Activated naive CD4-positive, alpha-beta T cell treated with anti-CD3 and anti-CD28 coated beads, Interleukin-2, amount 50 U/mL, for 72 hours (primary cell): ENCODE measurements around the gene TP53TG5. TPM values are rescaled to one million over a fixed set of nuclear protein-coding genes. Genes with fewer than 3 reads are reported as not detected.

ENCODE experiments used
- ATAC-seq, 2 donors: fragments of 150-1000 bp; cut with Tn5 transposase; 2 replicates each; pipeline ENCODE4 v1.10.0; 2021; ENCODE audit warnings: mild to moderate bottlenecking in 2 of 2, moderate library complexity in 2 of 2
- DNase-seq, 2 donors: peaks; one replicate each; pipeline ENCODE4 v3.0.0; 2021 to 2022; ENCODE audit warnings: low spot score in 2 of 2
- H3K27ac Mint-ChIP-seq, 2 donors: one replicate each; pipeline ENCODE4 v1.8.0; 2022; ENCODE audit warnings: mild to moderate bottlenecking in 2 of 2, mixed read lengths in 2 of 2
- H3K36me3 Mint-ChIP-seq, 2 donors: one replicate each; pipeline ENCODE4 v1.8.0; 2022; ENCODE audit warnings: mixed read lengths in 2 of 2
- H3K9me3 Mint-ChIP-seq, 2 donors: one replicate each; pipeline ENCODE4 v1.8.0; 2022; ENCODE audit warnings: mixed read lengths in 2 of 2
- total RNA-seq, 2 donors: library from RNA; stranded (reverse); gene quantifications; one replicate each; pipeline ENCODE4 v1.2.3, GENCODE V29; 2022

Gene TP53TG5
- total RNA-seq, 2 donors from 2014 or later = 0.16 to 0.45 TPM

DNA sequence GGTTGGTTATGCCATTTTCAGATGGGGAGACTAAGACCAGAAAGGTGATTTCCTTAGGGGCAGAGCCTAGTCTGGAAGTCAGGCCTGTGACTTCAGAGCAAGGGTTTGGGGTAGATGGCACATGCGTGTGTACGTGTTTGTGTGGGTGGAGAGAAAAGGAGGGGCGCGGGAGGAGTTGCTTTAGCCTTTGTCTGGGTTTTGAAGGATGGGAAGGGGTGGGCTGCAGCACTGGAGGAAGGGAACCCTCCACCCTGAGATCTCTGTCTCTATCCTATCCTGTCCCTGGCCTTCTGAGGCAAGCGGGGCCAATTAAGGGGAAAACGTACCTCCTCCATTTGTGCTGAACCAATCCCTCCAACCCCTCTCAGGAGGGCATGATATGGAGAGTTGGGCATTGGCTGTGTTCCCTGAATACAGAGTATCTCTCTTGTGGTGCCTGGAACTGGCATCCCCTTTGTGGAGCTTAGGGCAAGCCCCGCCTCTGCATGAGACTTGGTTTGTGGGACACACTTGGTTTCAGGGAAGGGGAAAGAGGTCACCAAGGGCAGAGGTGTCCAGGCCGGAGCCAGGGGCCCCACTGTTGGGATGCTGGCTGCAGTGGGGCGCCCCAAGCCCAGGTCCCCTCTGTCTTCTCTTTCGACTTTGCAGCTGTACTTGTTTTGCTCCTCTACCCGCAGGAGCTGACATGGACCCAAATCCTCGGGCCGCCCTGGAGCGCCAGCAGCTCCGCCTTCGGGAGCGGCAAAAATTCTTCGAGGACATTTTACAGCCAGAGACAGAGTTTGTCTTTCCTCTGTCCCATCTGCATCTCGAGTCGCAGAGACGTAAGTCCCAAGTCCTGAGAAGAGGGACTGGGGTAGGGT, 29.9 kb upstream of the TP53TG5 start, which contains the start of gene DBNDD2:
TSS of gene DBNDD2 (plus strand) at position 507 of the 863 bp plus-strand sequence. CDS start at position 686, 179 bp downstream.
- H3K36me3 Mint-ChIP-seq = peaks cover 5 to 6% of the 10 kb centered on the region in 2 donors
- peak within 1 kb of the TSS in 1 of 2 donors; percentile 92 for H3K27ac Mint-ChIP-seq
- ATAC-seq (peak in 1 of 2 donors; percentile 29), DNase-seq (no peak)
- H3K9me3 Mint-ChIP-seq = no peaks in the 10 kb centered on the region

DNA sequence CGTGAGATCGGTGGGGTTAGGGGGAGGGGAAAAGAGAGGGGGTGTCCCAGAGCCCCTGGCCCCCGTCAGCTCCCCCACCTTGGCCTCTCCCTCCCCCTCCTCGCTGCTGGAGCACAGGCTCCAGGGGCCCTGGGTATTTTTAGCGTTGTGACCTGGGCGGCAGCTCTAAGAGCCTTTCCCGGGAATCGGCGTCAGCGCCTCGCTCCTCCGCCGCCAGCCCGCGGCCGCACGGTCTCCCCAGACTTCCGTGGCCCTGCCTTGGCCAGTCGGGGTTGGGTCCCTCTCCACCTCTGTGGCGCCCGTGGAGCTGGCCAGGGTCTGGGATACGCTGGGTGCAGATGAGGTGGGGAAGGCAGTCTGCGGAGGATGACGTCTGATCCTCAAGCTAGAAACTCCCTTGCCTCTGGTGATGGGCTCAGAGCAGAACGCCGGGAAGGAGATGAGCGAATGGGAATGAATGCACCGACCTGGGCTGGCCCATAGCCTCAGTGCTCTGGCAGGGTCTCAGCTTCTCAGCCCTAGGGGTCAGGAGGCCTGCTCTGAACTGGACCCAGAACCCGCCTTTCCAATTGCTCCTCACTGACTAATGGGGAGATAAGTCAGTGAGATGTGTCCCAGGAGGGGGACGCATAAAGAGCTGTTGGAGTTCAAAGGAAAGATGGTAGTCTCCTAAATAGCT, 29.1 kb upstream of the TP53TG5 start:
- ATAC-seq = peak; percentile 28 to 37
- Mint-ChIP-seq H3K36me3 (peaks cover 7 to 13% of the 10 kb centered on the region in 2 donors), H3K27ac (peak overlapping the region in 1 of 2 donors; percentile 92), H3K9me3 (no peaks in the 10 kb centered on the region)
- DNase-seq = no peak

DNA sequence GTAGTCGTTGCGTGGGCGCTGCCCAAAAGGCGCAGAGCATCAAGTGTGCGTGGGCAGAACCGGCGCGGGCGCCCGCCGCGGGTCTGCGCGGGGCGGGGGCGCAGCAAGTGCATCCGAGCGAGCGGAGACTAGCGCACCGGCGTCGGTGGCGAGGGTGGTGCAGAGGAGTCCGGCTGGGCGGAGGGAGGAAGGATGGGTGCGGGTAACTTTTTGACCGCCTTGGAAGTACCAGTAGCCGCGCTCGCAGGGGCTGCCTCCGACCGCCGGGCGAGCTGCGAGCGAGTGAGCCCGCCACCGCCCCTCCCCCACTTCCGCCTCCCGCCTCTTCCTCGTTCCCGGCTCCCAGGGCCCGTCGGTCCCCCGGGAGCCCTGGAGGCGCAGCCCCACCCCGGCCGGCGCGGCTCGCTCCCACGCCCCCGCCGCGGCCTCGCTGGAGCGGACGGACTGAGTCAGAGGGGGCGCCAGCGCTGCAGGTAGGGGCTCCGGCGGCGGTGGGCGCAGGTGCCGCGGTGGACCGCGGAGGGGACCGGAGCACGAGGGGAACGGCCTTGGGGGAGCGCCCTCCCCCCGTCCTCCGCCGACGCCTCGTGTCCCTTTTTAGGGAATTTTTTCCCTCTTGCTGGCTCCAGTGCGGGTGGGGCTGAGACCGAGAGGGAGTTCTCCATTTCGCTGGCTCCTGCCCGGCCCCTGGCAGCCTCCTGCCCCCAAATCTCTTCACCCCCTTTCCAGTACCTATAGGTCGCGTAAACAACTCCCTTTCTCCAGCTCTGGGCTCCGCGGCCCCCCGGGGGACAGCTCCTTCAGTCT, 28.3 kb upstream of the TP53TG5 start:
- peak; percentile 50 to 66 for DNase-seq
- Mint-ChIP-seq H3K36me3 (peaks cover 15 to 21% of the 10 kb centered on the region in 2 donors), H3K9me3 (peaks cover 0 to 7% of the 10 kb centered on the region in 2 donors), H3K27ac (peak overlapping the region in 1 of 2 donors; percentile 92)
- ATAC-seq = peak; percentile 58 to 67

DNA sequence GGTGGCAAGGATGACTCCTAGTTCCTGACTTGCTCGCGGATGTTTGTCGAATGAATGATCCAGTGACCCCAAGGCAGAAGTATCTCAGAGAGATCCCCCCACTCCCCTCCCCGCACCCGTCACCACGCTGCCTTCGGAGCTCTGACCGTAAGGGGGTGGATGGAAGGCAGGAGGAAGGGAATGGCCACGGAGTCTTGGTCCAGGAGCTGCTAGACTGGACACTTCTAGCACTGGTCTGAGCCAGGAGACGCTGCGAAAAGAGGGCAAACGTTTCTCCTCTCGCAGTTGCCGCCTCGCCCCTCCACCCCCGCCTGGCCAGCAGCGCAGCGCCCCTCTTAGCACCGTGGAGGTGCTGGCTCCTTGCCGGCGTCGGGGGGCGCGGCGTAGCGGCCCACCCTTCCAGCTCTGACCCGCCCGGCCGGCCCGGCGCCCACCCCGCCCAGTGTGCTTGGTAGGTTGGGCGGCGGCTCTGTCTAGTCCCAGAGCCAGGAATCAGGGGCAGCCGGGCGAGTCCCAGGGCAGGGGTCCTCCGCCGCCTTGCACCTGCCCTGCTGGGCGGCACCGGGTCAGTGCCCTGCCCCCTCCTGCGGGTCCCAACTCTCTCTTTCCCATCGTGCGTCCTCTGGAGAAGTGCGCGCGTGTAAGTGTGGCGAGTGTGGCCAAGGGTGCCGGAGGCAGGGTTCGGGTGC, 27.6 kb upstream of the TP53TG5 start:
- ATAC-seq = peak; percentile 34 to 60
- no peak for DNase-seq
- H3K9me3 Mint-ChIP-seq = peaks cover under 1 to 11% of the 10 kb centered on the region in 2 donors
- peak overlapping the region in 1 of 2 donors; percentile 44 for H3K27ac Mint-ChIP-seq
- peaks cover 22 to 28% of the 10 kb centered on the region in 2 donors for H3K36me3 Mint-ChIP-seq

DNA sequence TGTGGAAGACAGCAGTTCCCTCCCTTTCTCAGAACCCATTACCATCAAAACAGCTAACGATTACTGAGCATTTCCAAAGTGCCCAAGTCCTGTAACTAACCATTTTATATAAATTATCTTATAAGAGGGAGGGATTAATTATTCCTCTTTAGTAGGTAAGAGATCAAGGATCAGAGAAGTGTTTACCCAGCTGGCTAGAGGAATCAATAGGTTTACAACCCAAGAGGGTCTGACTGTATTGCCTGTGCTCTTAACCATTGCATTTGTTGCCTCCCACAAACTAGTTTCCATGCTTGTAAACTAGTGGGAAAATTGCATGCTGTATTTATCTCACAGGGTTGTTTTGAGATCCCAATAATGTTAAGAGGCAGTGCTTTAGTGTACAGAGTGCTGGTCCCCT, 26.3 kb upstream of the TP53TG5 start:
- ATAC-seq = no peak
- DNase-seq = no peak
- Mint-ChIP-seq H3K27ac (no peak overlapping the region), H3K9me3 (peaks cover 12 to 18% of the 10 kb centered on the region in 2 donors), H3K36me3 (peaks cover 35 to 41% of the 10 kb centered on the region in 2 donors)

DNA sequence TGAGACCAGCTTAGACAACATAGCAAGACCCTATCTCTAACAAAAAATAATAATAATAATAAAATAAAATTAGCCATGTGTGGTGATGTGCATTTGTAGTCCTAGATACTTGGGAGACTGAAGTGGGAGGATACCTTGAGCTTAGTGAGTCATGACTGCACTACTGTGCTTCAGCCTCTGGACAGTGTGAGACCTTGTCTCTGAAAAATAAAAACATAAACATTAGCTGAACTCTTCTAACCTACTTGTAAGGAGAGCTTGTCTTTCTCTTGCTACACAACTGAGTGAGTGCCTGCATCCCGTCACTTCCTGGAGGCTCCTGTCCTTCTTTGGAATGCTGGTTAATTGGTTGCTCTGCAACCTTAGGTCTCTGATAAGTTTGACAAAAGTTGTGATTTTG, 24.8 kb upstream of the TP53TG5 start:
- Mint-ChIP-seq H3K9me3 (peaks cover 15 to 22% of the 10 kb centered on the region in 2 donors), H3K27ac (no peak overlapping the region), H3K36me3 (peaks cover 38 to 46% of the 10 kb centered on the region in 2 donors)
- DNase-seq = no peak
- ATAC-seq = no peak

DNA sequence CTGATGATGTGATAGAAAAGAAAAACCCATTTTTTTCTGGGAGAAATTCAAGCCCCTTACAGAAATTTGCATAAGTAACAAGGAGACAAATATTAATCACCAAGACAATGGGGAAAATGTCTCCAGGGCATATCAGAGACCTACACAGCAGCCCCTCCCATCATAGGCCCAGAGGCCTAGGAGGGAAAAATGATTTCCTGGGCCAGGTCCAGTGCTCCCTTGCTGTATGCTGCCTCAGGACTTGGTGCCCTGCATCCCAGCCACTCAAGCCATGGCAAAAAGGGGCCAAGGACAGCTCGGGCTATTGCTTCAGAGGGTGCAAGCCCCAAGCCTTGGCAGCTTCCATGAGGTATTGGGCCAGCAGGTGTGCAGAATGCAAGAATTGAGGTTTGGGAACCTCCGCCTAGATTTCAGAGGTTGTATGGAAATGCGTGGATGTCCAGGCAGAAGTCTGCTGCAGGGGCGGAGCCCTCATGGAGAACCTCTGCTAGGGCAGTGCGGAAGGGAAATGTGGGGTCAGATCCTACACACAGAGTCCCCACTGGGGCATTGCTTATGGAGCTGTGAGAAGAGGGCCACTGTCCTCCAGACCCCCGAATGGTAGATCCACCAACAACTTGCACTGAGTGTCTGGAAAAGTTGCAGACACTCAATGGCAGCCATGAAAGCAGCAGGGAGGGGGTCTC, 22.4 kb upstream of the TP53TG5 start:
- ATAC-seq (no peak), DNase-seq (no peak)
- H3K27ac Mint-ChIP-seq = no peak overlapping the region
- H3K9me3 Mint-ChIP-seq = peaks cover 15 to 22% of the 10 kb centered on the region in 2 donors
- H3K36me3 Mint-ChIP-seq = peaks cover 43 to 52% of the 10 kb centered on the region in 2 donors

DNA sequence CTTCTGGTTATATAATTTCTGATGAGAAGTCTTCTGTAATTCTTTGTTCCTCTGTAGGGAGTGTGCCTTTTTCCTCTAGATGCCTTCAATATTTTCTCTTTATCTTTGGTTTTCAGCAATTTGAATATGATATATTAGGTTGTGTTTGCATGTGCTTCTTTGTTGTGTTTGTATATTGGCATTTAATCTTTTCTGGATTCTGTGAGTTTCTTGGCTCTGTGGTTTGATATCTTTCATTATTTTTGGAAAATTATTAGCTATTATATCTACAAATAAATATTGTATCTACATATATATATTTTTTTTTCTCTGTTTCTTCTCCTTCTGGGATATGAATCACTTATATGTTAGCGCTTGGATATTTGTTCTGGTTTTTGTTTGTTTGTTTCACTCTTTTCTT, 20.9 kb upstream of the TP53TG5 start:
- ATAC-seq = no peak
- no peak for DNase-seq
- H3K9me3 Mint-ChIP-seq = peaks cover 15 to 22% of the 10 kb centered on the region in 2 donors
- H3K27ac Mint-ChIP-seq = no peak overlapping the region
- H3K36me3 Mint-ChIP-seq = peaks cover 44 to 52% of the 10 kb centered on the region in 2 donors

DNA sequence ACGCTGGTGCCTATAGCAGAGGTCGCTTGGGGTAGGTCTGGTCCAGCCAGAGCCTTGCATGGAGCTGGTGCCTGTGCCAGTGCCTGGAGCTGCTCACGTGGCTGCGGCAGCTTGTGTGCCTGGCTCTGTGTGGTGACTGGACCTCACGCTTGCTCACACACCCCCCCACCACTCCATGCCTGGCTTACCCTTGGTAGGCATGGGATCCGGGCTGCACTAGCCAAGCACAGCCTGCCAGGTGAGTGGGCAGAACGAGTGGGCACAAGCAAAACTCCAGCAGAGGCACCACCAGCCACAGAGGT, 16.9 kb upstream of the TP53TG5 start:
- Mint-ChIP-seq H3K9me3 (peaks cover 9 to 10% of the 10 kb centered on the region in 2 donors), H3K36me3 (peaks cover 15 to 17% of the 10 kb centered on the region in 2 donors), H3K27ac (no peak overlapping the region)
- ATAC-seq (no peak), DNase-seq (no peak)

DNA sequence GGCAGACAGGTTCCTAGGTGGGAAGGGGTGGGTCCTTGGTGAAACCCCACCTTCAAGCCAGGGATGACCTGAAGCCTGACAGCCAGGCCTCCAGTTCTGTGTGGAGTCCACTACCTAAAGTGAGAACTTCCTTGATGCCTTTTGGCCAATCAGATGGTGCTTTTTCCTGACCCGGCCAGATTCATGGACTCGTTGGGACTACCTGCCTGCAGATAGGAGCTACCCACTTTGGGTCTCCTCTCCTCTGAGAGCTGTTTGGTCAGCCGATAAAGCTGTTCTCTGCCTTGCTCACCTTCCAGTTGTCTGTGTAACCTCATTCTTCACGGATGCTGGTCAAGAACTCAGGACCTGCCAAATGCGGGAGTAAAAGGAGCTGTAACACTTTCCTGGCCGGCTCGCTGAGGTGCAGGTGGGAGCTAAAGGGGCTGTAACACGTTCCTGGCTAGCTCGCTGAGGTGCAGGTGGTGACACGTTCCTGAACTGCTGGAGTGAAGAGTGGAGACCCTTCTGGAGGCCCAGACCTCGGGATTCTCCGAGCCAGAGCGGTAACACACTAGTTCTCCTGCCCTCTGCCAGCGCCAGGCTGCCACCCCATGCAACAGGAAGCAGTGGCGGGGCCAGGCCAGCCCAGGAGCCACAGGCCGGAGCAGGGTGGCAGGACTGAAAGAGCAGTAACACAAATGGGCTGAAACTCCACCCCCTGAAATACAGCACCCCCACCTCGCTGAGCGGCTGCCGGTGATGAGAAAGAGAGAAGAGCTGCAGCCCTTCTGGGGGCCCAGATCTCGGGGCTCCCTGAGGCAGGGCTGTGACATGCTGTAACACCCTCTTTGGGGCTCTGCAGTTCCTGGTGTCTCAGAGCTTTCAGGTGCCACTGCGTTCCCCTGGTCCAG, 16.3 kb upstream of the TP53TG5 start:
- DNase-seq (no peak), ATAC-seq (no peak)
- peaks cover 9 to 11% of the 10 kb centered on the region in 2 donors for H3K36me3 Mint-ChIP-seq
- peaks cover 3 to 4% of the 10 kb centered on the region in 2 donors for H3K9me3 Mint-ChIP-seq
- H3K27ac Mint-ChIP-seq = no peak overlapping the region

DNA sequence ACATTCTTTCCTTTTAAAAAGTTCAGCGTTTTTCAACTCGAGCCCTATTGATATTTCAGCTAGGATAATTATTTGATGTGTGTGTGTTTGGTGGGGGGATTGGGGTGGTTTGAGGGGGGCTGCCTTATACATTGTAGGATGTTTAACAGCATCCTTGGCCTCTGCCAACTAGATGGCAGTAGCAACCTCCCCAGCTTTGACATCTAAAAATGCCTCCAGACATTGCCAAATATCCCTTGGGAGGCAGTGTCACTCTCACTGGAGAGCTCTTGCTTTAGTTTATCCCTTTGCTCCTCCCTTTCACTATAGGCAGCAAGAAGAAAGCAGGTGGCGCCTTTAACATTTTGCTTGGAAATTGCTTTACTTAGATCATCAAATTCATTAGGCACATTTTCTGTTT, 14.6 kb upstream of the TP53TG5 start:
- Mint-ChIP-seq H3K27ac (no peak overlapping the region), H3K36me3 (peaks cover 6 to 11% of the 10 kb centered on the region in 2 donors), H3K9me3 (peaks cover 0 to 4% of the 10 kb centered on the region in 2 donors)
- DNase-seq (no peak), ATAC-seq (no peak)

DNA sequence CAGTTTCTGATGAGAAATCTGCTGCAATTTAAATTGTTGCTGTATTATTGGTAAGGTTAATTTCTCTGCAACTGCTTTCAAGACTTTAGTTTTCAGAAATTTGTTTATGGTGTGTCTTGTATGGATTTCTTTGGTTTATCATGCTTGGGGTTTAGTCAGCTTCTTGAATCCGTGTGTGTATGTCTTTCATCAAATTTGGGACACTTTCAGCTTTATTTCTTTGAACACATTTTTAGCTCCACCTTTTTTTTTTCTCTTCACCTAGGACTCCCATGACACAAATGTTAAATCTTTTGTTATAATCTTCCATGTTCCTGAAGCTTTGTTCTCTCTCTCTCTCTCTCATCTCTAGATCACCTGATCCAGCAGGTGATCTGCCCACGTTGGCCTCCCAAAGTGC, 13.4 kb upstream of the TP53TG5 start:
- H3K36me3 Mint-ChIP-seq = peaks cover 11 to 18% of the 10 kb centered on the region in 2 donors
- H3K27ac Mint-ChIP-seq = no peak overlapping the region
- DNase-seq (no peak), ATAC-seq (no peak)
- peaks cover 0 to 9% of the 10 kb centered on the region in 2 donors for H3K9me3 Mint-ChIP-seq

DNA sequence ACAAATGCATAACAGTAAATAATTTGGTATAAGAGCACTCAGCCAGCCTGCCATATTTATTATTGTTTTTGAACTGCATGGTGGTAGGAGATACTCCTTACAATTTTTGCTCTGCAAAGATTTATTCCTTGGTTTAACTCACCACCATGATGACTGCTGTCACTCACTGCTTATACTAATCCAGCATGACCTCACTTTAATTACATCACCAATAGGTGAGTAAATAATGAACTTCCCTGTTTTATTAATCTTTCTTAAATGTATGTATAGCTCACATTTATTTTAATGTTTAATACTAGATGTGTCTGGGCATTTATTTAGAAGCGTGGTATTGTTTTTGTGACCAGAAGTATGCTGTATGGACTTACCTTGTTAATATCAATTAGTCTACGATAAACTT, 12.8 kb upstream of the TP53TG5 start:
- H3K36me3 Mint-ChIP-seq = peaks cover 10 to 16% of the 10 kb centered on the region in 2 donors
- no peak for ATAC-seq

DNA sequence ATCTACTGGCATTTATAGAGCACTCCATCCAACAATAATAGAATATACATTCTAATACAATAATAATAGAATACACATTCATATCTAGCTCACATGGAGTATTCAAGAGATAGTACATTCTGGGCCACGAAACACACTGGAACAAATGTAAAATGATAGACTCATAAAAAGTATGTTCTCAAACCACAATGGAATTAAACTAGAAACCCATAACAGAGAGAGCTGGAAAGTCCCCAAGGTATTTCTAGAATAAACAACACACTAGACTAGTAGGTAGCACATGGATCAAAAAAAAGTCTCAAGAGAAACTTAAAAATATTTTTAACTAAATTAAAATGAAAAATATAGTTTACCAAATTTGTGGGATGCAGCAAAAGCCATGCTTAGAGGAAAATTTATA, 9.1 kb upstream of the TP53TG5 start:
- ATAC-seq (peak in 1 of 2 donors; percentile 32), DNase-seq (no peak)
- peaks cover 5 to 12% of the 10 kb centered on the region in 2 donors for H3K36me3 Mint-ChIP-seq
- no peak overlapping the region for H3K27ac Mint-ChIP-seq
- H3K9me3 Mint-ChIP-seq = peaks cover 0 to 9% of the 10 kb centered on the region in 2 donors

More for the DNA sequence above, 12.8 kb upstream of the TP53TG5 start:
- DNase-seq = no peak
- Mint-ChIP-seq H3K9me3 (peaks cover 0 to 9% of the 10 kb centered on the region in 2 donors), H3K27ac (no peak overlapping the region)

DNA sequence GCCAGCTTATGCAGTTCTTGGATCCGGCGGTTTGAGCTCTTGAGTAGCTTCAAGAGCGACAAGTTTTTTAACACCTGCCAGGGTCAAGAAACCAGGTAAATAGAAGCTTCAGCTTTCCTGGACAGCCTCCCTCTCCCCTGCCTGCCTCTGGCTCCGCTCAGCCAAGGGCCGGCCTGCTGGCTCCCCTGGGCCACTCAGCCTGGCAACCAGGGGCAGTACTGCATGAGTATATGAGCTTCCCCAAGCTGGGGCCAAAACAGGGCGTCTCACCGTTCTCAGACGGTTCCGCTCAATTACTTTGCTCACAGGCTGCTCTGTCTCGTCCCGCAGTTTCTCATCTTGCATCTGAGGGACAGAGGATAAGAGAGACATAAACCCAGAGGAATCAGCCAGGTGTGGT, 856 bp downstream of the TP53TG5 start:
- ATAC-seq = no peak

More for the DNA sequence above, 856 bp downstream of the TP53TG5 start:
- no peaks in the 10 kb centered on the region for H3K36me3 Mint-ChIP-seq
- peak overlapping the region in 1 of 2 donors; percentile 47 for H3K27ac Mint-ChIP-seq
- no peak for DNase-seq
- H3K9me3 Mint-ChIP-seq = no peaks in the 10 kb centered on the region
